Fibroblast of lung (primary cell): ENCODE results near the gene SRRM3.

Source experiments
- CTCF ChIP-seq, 2 donors: IDR thresholded peaks in 1 of 2; conservative IDR thresholded peaks in 1 of 2; 1 replicate in 1 of 2; 2 replicates in 1 of 2; pipeline ENCODE4 v1.5.1; 2011 to 2012; ENCODE audit warnings: low read length in 2 of 2, control low read depth in 1 of 2, inconsistent platforms in 1 of 2, low read depth in 1 of 2, mild to moderate bottlenecking in 1 of 2
- EZH2 ChIP-seq: IDR thresholded peaks from 2 replicates; pipeline ENCODE4 v1.5.1; 2012; ENCODE audit warnings: low read length, control low read depth, mild to moderate bottlenecking; ENCODE audit errors: missing control alignments

DNA sequence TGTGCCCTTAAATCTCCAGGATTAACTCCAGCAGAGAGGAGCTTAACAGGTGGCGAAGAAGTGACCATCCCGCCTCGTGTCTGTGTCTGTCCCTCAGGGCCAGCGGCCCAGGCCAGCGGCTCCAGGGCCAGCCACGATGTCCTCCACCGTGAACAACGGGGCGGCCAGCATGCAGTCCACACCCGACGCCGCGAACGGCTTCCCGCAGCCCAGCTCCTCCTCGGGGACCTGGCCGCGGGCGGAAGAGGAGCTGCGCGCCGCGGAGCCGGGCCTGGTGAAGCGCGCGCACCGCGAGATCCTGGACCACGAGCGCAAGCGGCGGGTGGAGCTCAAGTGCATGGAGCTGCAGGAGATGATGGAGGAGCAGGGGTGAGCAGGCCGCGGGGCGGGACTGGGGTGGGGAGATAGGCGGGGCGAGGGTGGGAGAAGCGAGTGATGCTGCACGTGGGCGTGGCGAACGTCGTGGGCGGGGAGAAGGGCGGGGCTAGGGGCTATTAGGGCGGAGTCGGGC, 33.3 kb downstream of the SRRM3 start:
- TF ChIP-seq CTCF (conservative IDR thresholded peaks at IDR 0.05 in 1 of 2, IDR thresholded peaks at IDR 0.05 in 1 of 2; ENCODE audit: low read depth in 1 of 2, low read length in 2 of 2) (no peak), EZH2 (no peak)
